Effector memory CD8-positive, alpha-beta T cell (primary cell): ENCODE data around the gene SETD9.

ENCODE experiments used
- ATAC-seq: fragments of 150-1000 bp; cut with Tn5 transposase; replicated peaks from 2 replicates; pipeline ENCODE4 v1.10.0; 2021; ENCODE audit warnings: mild to moderate bottlenecking, moderate library complexity
- DNase-seq, 3 experiments: peaks; one replicate each; pipeline ENCODE4 v3.0.0; 2021
- H3K27ac Mint-ChIP-seq, 2 donors: one replicate each; pipeline ENCODE4 v1.8.0; 2022; ENCODE audit warnings: mild to moderate bottlenecking in 2 of 2, mixed read lengths in 2 of 2, moderate library complexity in 2 of 2
- H3K27me3 Mint-ChIP-seq, 2 donors: one replicate each; pipeline ENCODE4 v1.8.0; 2022; ENCODE audit warnings: mixed read lengths in 2 of 2
- H3K36me3 Mint-ChIP-seq: one replicate; pipeline ENCODE4 v1.8.0; 2022; ENCODE audit warnings: mild to moderate bottlenecking, moderate library complexity, mixed read lengths; ENCODE audit not compliant: insufficient read depth
- H3K4me1 Mint-ChIP-seq, 2 donors: one replicate each; pipeline ENCODE4 v1.8.0; 2022; ENCODE audit warnings: low read depth in 2 of 2, mixed read lengths in 2 of 2
- H3K4me3 Mint-ChIP-seq, 2 donors: one replicate each; pipeline ENCODE4 v1.8.0; 2022; ENCODE audit warnings: mild to moderate bottlenecking in 2 of 2, mixed read lengths in 2 of 2, moderate library complexity in 2 of 2
- H3K9me3 Mint-ChIP-seq, 2 donors: one replicate each; pipeline ENCODE4 v1.8.0; 2022; ENCODE audit warnings: mixed read lengths in 2 of 2

Gene SETD9

DNA sequence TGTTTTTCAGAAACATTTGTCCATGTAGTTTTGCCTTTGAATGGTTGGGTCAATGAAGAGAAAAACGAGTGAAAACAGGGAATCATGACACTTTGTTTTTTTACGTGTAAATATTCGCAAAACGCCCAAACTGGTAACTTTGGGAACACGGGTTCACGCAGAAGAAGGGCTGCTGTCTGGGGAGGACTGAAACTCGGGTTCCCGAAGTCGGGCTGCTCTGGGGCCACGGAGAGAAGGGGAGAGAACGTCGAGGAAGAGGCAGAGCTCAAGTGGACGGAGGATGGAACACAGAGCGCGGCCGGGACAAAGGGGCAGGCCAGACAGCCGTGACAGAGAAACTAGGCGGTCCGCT is 478 bp upstream of the SETD9 start:
- ATAC-seq (peak; percentile 13), DNase-seq (peak in 1 of 3 experiments; percentile 21)
- H3K4me3 Mint-ChIP-seq: peak overlapping the region; percentile 95 to 96
- peak overlapping the region; percentile 90 to 93 for H3K27ac Mint-ChIP-seq
- H3K27me3 Mint-ChIP-seq: no peaks in the 10 kb centered on the region
- H3K9me3 Mint-ChIP-seq: no peaks in the 10 kb centered on the region
- H3K4me1 Mint-ChIP-seq: peaks cover 19% of the 10 kb centered on the region in 2 donors
- H3K36me3 Mint-ChIP-seq: peaks cover 9% of the 10 kb centered on the region

DNA sequence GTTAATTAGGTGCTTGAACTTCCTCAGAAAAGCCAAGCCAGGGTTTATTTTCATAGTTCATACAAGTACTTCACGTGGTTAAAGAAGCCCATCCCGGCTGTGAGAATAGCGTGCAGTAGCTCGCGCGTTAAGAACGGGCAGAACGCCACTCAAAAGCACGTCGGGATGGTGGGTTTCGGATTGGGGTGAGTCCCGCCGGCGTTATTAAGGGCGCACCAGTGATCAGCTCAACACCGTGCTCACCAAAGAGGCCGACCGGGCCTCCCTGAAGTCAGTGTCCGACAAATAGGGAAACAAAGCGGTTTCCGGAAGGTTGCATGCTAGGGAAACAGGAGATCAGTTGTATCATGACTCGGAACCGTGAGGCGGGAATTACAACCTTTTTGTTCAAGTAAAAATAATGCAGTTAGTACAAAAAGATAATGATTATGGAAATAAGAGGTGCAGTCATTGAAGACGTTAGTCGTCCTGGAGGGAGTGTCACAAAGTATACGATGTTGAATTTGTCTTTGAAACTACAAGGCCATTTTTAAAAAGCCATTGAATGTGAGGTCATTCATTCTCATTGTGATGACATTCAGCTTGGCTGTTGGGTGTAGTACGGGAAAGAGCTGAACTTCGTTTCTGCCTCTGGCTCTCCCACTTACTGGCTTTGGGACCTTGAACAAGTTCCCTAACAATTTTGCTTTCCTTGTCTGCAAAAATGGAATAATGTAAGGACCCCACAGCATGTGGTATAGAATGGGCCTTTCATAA is 992 bp downstream of the SETD9 start:
- no peaks in the 10 kb centered on the region for H3K27me3 Mint-ChIP-seq
- peak; percentile 24 for ATAC-seq
- H3K36me3 Mint-ChIP-seq: peaks cover 9% of the 10 kb centered on the region
- H3K4me3 Mint-ChIP-seq: peak overlapping the region; percentile 95 to 96
- peak overlapping the region; percentile 90 to 93 for H3K27ac Mint-ChIP-seq
- H3K4me1 Mint-ChIP-seq: peaks cover 19% of the 10 kb centered on the region in 2 donors
- H3K9me3 Mint-ChIP-seq: no peaks in the 10 kb centered on the region
- DNase-seq: no peak

DNA sequence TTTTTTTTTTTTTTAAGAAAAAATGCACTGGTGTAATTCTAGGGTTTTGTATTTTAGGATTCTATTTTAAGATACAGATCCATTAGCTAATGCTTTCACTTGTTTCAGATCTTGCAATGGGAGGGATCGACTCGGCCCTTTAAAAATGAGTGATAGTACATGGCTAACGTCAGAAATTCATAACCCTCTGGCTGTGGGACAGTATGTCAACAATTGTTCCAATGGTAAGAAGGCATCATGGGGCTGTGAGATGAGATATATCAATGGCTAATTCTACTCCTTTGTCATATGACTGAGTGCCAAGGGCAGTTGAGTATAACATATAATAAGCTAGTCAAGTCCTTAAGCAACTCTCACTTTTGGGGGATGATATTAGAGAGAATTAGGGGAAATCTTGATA is 4.4 kb downstream of the SETD9 start:
- peaks cover 5% of the 10 kb centered on the region for H3K36me3 Mint-ChIP-seq
- no peak for DNase-seq
- H3K9me3 Mint-ChIP-seq: no peaks in the 10 kb centered on the region
- no peak overlapping the region for H3K4me3 Mint-ChIP-seq
- no peak for ATAC-seq
- H3K27ac Mint-ChIP-seq: no peak overlapping the region
- H3K4me1 Mint-ChIP-seq: peaks cover 13 to 15% of the 10 kb centered on the region in 2 donors
- no peaks in the 10 kb centered on the region for H3K27me3 Mint-ChIP-seq

DNA sequence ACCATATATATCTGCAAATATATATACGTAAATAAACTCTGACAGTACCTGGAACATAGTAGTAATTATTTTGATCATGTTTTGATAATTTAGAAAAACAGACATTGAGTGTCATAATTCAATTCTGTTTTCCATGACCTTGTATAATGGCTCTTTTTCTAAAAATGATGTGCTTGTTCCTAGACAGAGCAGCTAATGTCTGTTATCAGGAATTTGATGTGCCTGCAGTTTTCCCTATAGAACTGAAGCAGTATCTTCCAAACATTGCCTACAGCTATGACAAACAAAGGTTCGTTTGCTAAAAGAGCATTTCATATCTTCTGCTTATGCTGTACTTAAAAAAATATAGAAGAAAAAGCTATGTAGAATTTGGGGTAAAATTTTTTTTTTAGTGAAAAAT is 5.3 kb downstream of the SETD9 start:
- Mint-ChIP-seq H3K4me3 (no peak overlapping the region), H3K36me3 (no peaks in the 10 kb centered on the region), H3K9me3 (no peaks in the 10 kb centered on the region), H3K27ac (no peak overlapping the region), H3K4me1 (peaks cover 8 to 10% of the 10 kb centered on the region in 2 donors), H3K27me3 (no peaks in the 10 kb centered on the region)
- DNase-seq (no peak), ATAC-seq (no peak)

DNA sequence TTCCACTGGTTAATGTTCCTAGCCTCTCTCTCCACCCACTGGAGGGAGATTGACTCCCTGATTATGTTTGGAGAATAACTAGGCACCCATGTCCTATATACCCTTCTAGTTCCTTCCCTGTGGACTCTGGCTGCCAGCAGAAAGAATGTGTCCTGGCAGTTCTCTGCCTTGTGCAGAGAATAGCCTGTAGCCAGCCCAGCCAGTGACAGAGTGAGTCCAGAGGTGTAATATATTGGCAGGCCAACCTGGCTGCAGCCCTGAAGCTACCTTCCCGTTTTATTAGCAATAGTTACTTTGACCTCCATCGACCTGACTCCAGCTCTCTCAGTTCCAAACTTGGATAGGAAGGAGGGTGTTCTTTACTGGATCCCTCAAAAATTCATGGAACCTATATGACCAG is 8.1 kb downstream of the SETD9 start:
- no peak overlapping the region for H3K27ac Mint-ChIP-seq
- no peak for ATAC-seq
- H3K4me3 Mint-ChIP-seq: no peak overlapping the region

DNA sequence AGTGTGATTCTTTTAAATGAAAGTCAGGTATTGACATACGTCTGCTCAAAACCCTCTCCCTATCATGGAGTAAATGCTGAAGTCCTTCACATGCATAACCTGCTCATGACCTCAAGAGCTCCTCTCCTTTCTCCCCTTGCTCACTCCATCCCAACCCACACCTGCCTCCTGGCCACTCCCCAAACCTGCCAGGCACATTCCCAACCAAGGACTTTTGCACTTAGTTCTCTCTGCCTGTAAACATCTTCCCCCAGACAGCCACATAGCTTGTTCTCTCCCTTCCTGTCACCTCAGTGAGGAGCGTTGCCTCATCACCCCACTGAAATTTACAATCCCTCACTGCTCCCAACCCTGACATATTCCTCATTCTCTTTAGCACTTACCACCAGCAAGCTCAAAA is 8.7 kb downstream of the SETD9 start:
- Mint-ChIP-seq H3K27ac (no peak overlapping the region), H3K36me3 (peaks cover 14% of the 10 kb centered on the region), H3K9me3 (no peaks in the 10 kb centered on the region), H3K27me3 (no peaks in the 10 kb centered on the region), H3K4me1 (peaks cover 0 to 1% of the 10 kb centered on the region in 2 donors), H3K4me3 (no peak overlapping the region)
- ATAC-seq (no peak), DNase-seq (no peak)

More for the DNA sequence above, 8.1 kb downstream of the SETD9 start:
- Mint-ChIP-seq H3K27me3 (no peaks in the 10 kb centered on the region), H3K9me3 (no peaks in the 10 kb centered on the region), H3K36me3 (peaks cover 9% of the 10 kb centered on the region), H3K4me1 (peaks cover 0 to 1% of the 10 kb centered on the region in 2 donors)
- DNase-seq: no peak

DNA sequence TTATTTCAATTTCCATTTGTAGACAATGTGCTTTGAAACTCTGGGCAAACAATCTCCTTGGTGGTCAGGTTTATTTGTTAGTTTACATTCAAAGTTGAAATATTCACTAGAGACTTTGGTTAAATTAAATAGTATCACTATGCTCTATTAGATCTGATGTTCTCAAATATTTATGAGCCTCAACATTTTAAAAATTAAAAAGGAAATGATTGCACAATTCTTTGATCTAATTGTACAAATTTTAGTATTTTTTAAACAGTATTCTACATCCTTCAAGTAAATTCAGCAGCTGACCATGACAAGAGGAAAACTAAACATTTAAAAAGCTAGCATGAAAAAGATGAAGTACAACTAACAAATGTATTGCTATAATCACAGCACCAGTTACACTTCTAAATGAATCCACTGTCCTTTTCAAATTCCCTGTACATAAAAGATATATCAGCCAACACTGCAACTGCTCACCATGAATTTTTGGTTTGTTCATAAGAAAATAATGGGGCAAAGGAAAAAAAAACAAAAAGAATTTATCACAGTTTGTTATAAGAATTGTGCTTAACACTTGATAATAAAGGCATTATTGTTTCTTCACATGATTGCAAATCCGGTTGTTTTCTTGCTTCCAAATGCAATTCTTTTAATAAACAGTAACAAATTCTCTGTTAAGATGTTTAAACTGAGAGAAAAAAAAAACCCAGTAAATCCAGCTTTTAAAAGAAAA is 10.7 kb downstream of the SETD9 start:
- Mint-ChIP-seq H3K27ac (peak overlapping the region in 1 of 2 donors; percentile 41), H3K4me3 (no peak overlapping the region), H3K27me3 (no peaks in the 10 kb centered on the region), H3K4me1 (peaks cover 0 to 1% of the 10 kb centered on the region in 2 donors), H3K36me3 (peaks cover 28% of the 10 kb centered on the region), H3K9me3 (no peaks in the 10 kb centered on the region)
- DNase-seq: no peak
- ATAC-seq: no peak

DNA sequence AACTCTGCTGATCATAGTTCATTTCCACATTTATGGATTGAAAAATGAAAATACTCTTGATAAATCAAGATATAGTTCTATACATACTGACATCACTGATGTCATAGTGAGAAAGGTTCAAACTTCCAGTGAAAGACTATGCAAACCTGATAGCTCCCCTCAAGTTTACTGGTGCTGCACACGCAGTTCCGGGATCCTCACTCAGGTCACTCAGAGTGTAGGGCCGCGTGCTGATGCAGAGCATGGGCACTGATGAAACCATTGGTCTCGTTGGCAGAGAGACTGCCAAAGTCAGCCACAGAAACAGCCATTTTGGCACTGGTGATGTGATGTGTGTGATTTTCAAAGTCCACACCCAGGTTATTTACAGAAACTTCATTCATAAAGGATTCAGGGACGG is 13.5 kb downstream of the SETD9 start:
- H3K27ac Mint-ChIP-seq: no peak overlapping the region
- no peak overlapping the region for H3K4me3 Mint-ChIP-seq
- H3K27me3 Mint-ChIP-seq: no peaks in the 10 kb centered on the region
- H3K4me1 Mint-ChIP-seq: peaks cover 0 to 1% of the 10 kb centered on the region in 2 donors
- H3K9me3 Mint-ChIP-seq: no peaks in the 10 kb centered on the region
- ATAC-seq: no peak
- no peak for DNase-seq
- peaks cover 46% of the 10 kb centered on the region for H3K36me3 Mint-ChIP-seq

DNA sequence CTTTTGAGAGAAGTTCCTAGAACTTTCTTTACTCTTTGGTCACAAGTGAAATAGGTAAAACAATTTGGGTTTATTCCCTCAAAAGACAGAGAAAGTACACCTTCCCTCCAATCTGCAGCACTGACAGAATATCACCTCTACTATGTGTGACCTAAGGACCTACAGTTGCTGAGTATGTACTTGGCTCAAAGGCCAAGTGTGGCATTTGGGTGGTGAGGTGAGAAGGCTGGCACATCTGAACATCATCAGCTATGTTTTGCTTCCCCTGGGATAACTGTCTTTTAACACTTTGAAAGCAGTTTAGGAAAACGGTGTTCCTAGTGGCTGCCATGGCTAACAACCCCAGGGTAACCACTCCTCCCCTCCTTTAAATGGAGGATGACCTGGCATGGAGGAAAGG is 24.9 kb downstream of the SETD9 start:
- no peak for DNase-seq
- ATAC-seq: no peak
- H3K4me3 Mint-ChIP-seq: no peak overlapping the region
- H3K36me3 Mint-ChIP-seq: peaks cover 76% of the 10 kb centered on the region
- H3K27ac Mint-ChIP-seq: no peak overlapping the region
- H3K4me1 Mint-ChIP-seq: peaks cover 0 to 2% of the 10 kb centered on the region in 2 donors
- H3K27me3 Mint-ChIP-seq: no peaks in the 10 kb centered on the region
- H3K9me3 Mint-ChIP-seq: no peaks in the 10 kb centered on the region

DNA sequence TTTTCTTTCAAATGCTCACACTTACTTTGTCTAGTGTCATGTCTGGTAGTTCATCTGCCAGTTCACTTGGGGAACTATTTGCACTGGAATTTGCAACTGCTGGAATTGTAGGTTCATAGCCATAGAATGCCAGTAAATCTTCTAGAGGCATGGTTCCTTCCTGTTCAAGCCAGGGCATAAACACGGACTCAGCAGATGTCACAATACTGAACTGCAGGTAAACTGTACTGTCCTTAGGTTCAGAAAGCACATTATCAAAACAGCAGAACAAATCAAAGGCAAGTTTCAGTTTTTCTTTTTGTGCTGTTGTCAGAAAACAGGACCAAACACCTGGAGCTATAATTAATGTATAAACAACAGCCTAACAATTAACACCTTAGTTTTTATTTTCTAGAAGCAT is 29.5 kb downstream of the SETD9 start:
- Mint-ChIP-seq H3K4me3 (no peak overlapping the region), H3K4me1 (peaks cover 4 to 15% of the 10 kb centered on the region in 2 donors), H3K36me3 (peaks cover 60% of the 10 kb centered on the region), H3K9me3 (no peaks in the 10 kb centered on the region), H3K27me3 (no peaks in the 10 kb centered on the region), H3K27ac (no peak overlapping the region)
- DNase-seq (no peak), ATAC-seq (no peak)

DNA sequence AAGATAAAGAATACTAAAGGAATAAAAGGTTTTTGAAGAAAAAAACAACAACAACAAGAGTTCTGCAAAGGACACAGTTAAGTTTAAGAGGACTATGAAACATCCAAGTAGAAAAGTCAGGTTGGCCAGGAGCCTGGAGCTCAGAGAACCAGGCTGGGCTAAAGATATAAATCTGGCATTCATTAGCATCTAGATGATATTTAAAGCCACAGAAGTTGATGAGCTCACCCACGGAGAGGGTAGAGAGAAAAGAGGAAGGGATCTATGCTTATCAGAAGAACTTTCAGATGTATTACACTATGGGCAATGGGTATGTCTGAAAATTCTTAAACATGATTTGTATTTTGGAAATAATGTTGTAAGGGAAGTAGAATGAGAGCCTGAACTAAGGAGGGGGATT is 32.6 kb downstream of the SETD9 start:
- Mint-ChIP-seq H3K4me1 (peaks cover 4 to 18% of the 10 kb centered on the region in 2 donors), H3K27me3 (no peaks in the 10 kb centered on the region), H3K4me3 (no peak overlapping the region), H3K27ac (no peak overlapping the region), H3K9me3 (no peaks in the 10 kb centered on the region), H3K36me3 (peaks cover 59% of the 10 kb centered on the region)
- DNase-seq (no peak), ATAC-seq (no peak)

DNA sequence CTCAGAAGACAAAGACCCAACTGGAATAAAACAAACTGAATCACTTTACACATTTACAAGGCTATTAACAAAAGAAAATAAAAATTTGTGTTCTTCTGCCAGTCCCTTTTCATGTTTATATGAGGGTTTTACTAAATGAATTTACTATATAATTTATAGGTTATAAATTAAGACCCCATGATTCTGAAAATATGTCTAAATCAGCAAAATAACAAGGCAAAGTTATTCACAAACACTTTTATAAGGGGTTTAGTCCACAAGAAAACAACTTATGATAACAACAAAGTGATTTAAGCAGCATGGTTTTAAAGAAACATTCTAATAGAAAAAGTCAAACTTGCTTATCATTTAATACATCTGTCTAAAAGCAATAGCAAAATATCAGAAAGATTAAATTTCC is 37.7 kb downstream of the SETD9 start:
- Mint-ChIP-seq H3K27me3 (no peaks in the 10 kb centered on the region), H3K27ac (no peak overlapping the region), H3K4me1 (peaks cover 15 to 25% of the 10 kb centered on the region in 2 donors), H3K9me3 (no peaks in the 10 kb centered on the region), H3K4me3 (no peak overlapping the region), H3K36me3 (peaks cover 60% of the 10 kb centered on the region)
- DNase-seq: no peak
- ATAC-seq: no peak

DNA sequence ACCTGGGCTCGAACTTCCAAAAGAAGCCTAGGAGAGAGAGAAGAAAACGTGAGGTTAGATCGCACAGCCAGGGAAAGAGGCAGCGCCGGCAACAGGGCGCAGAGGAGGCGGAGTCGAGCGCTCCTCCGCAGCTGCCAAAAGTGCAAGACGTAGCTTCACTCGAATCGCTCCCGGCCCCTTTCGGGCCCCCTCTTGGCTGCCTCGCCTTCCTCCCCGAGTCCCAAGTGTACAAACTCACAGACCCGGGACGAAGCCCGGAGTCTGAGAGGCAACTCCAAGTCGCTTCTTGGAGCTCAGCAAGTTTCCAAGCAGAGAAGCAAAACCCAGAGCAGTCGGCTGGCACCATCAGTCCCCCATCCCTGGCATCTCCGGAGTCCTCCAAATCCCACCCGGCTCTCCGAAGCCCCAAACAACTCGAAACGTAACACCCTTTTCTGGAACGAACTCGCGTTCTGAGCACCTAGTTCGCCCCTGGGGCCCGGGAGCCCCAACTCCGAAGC is 41.3 kb downstream of the SETD9 start:
- DNase-seq (peak; percentile 13 to 41 (median 24)), ATAC-seq (peak; percentile 40)
- Mint-ChIP-seq H3K27ac (peak overlapping the region; percentile 86 to 90), H3K9me3 (no peaks in the 10 kb centered on the region), H3K4me3 (peak overlapping the region; percentile 94 to 97), H3K36me3 (peaks cover 36% of the 10 kb centered on the region), H3K27me3 (peaks cover 17 to 28% of the 10 kb centered on the region in 2 donors), H3K4me1 (peaks cover 15 to 27% of the 10 kb centered on the region in 2 donors)
